Osteoblast (primary cell): ENCODE measurements around the gene AKAP8. TPM values are rescaled to one million over a fixed set of nuclear protein-coding genes. Genes with fewer than 3 reads are reported as not detected.

Experiments used
- DNase-seq: peaks from one replicate; pipeline ENCODE4 v3.0.0; 2011; ENCODE audit warnings: low spot score, mixed read lengths; ENCODE audit not compliant: insufficient read length; ENCODE audit errors: missing footprints
- H2AFZ ChIP-seq: 2 replicates; pipeline ENCODE4 v1.6.0; 2011; ENCODE audit warnings: mild to moderate bottlenecking, low read length
- H3K27ac ChIP-seq: 2 replicates; pipeline ENCODE4 v1.5.1; 2011; ENCODE audit warnings: mild to moderate bottlenecking, low read depth, low read length, moderate library complexity
- H3K27me3 ChIP-seq: 2 replicates; pipeline ENCODE4 v1.6.0; 2012; ENCODE audit warnings: mild to moderate bottlenecking, control low read depth, inconsistent platforms, low read length, moderate library complexity; ENCODE audit not compliant: insufficient read depth
- H3K36me3 ChIP-seq: 2 replicates; pipeline ENCODE4 v1.5.1; 2011; ENCODE audit warnings: mild to moderate bottlenecking, low read length, control low read depth, moderate library complexity; ENCODE audit not compliant: insufficient read depth
- H3K4me1 ChIP-seq: 2 replicates; pipeline ENCODE4 v1.5.1; 2011; ENCODE audit warnings: mild to moderate bottlenecking, low read length, control low read depth, moderate library complexity; ENCODE audit not compliant: insufficient read depth
- H3K4me2 ChIP-seq: 2 replicates; pipeline ENCODE4 v1.6.0; 2011; ENCODE audit warnings: mild to moderate bottlenecking, low read length; ENCODE audit not compliant: insufficient read depth
- H3K4me3 ChIP-seq: fragments of 200-600 bp; sonication (generic); 3 replicates; pipeline ENCODE4 v1.5.1; 2012; ENCODE audit warnings: mild to moderate bottlenecking, low read length, inconsistent platforms; ENCODE audit not compliant: insufficient read depth
- H3K79me2 ChIP-seq: 2 replicates; pipeline ENCODE4 v1.6.0; 2012; ENCODE audit warnings: mild to moderate bottlenecking, low read length, control low read depth, inconsistent platforms; ENCODE audit not compliant: insufficient read depth
- H3K9me3 ChIP-seq: 2 replicates; pipeline ENCODE4 v1.5.1; 2011; ENCODE audit warnings: low read depth, low read length, control low read depth
- H4K20me1 ChIP-seq: 2 replicates; pipeline ENCODE4 v1.6.0; 2012; ENCODE audit warnings: mild to moderate bottlenecking, low read length, control low read depth; ENCODE audit not compliant: insufficient read depth
- CTCF ChIP-seq: IDR thresholded peaks from 2 replicates; pipeline ENCODE4 v1.5.1; 2011; ENCODE audit warnings: mild to moderate bottlenecking, low read depth, low read length, moderate library complexity; ENCODE audit errors: extremely low read depth
- total RNA-seq: library from RNA; depleted of rRNA; stranded (reverse); fragments of >200 nt; gene quantifications from 2 replicates; pipeline ENCODE4 v1.2.3, GENCODE V29; 2012

AKAP8 gene
- total RNA-seq, 1 donor: 18.1 TPM

GRCh38 chr19:15331419-15332310, 47.9 kb downstream of the AKAP8 start:
- Histone ChIP-seq H3K79me2 (peaks cover 85% of the 10 kb centered on the region), H3K36me3 (no peaks in the 10 kb centered on the region), H3K27me3 (no peaks in the 10 kb centered on the region), H3K27ac (peak overlapping the region; percentile 82), H3K4me1 (peaks cover 30% of the 10 kb centered on the region), H4K20me1 (peaks cover 46% of the 10 kb centered on the region), H3K4me2 (peak overlapping the region; percentile 84), H3K4me3 (peak overlapping the region; percentile 98), H3K9me3 (no peaks in the 10 kb centered on the region), H2AFZ (no peak overlapping the region)
- peak; percentile 96 for DNase-seq
- TF ChIP-seq CTCF: no peak

GRCh38 chr19:15330801-15331418, 48.7 kb downstream of the AKAP8 start:
- TF ChIP-seq CTCF: no peak
- H2AFZ ChIP-seq: no peak overlapping the region
- peak overlapping the region; percentile 82 for H3K27ac ChIP-seq
- no peaks in the 10 kb centered on the region for H3K27me3 ChIP-seq
- H3K36me3 ChIP-seq: no peaks in the 10 kb centered on the region
- no peaks in the 10 kb centered on the region for H3K9me3 ChIP-seq
- peaks cover 29% of the 10 kb centered on the region for H3K4me1 ChIP-seq
- peaks cover 88% of the 10 kb centered on the region for H3K79me2 ChIP-seq
- H3K4me2 ChIP-seq: peak overlapping the region; percentile 84
- peak; percentile 97 for DNase-seq
- peaks cover 53% of the 10 kb centered on the region for H4K20me1 ChIP-seq
- peak overlapping the region; percentile 98 for H3K4me3 ChIP-seq

- DNase-seq: no peak
- Histone ChIP-seq H4K20me1 (peaks cover 78% of the 10 kb centered on the region), H2AFZ (no peak overlapping the region), H3K79me2 (peaks cover 94% of the 10 kb centered on the region), H3K4me2 (peak overlapping the region; percentile 30), H3K9me3 (no peaks in the 10 kb centered on the region), H3K4me3 (no peak overlapping the region), H3K36me3 (no peaks in the 10 kb centered on the region), H3K4me1 (peaks cover 45% of the 10 kb centered on the region), H3K27ac (peak overlapping the region; percentile 11), H3K27me3 (no peaks in the 10 kb centered on the region)
- TF ChIP-seq CTCF: no peak
Measured at GRCh38 chr19:15328312-15328711, 51.3 kb downstream of the AKAP8 start.
